WTC11 (cell line): ENCODE measurements around the gene ARMC9. TPM values are rescaled to one million over a fixed set of nuclear protein-coding genes. Genes with fewer than 3 reads are reported as not detected.

Experiments used
- ATAC-seq: fragments of 200-7000 bp; cut with Tn5 transposase; 2 replicates; pipeline ENCODE4 v1.10.0; 2021; ENCODE audit warnings: mild to moderate bottlenecking, moderate library complexity
- CTCF ChIA-PET: fragments of 300-600 bp; sonication (Branson Sonifier 250); formaldehyde crosslinking; loops from one replicate; lab custom pipeline; 2021; ENCODE audit warnings: antibody characterized with exemption; lab: Charles Lee
- POLR2A ChIA-PET: fragments of 350-600 bp; sonication (Branson Sonifier 250); formaldehyde crosslinking; loops from one replicate; lab custom pipeline; 2021; ENCODE audit warnings: antibody characterized with exemption; lab: Charles Lee
- DNase-seq: peaks from one replicate; pipeline ENCODE4 v3.0.0; 2021; ENCODE audit warnings: low spot score
- H3K27ac Mint-ChIP-seq: 2 replicates; pipeline ENCODE4 v1.8.0; 2021; ENCODE audit warnings: mixed read lengths
- H3K27me3 Mint-ChIP-seq: 2 replicates; pipeline ENCODE4 v1.8.0; 2021; ENCODE audit warnings: low read depth, mild to moderate bottlenecking, moderate library complexity, mixed read lengths
- H3K36me3 Mint-ChIP-seq: 2 replicates; pipeline ENCODE4 v1.8.0; 2021; ENCODE audit warnings: mixed read lengths
- H3K4me1 Mint-ChIP-seq: 2 replicates; pipeline ENCODE4 v1.8.0; 2022; ENCODE audit warnings: mixed read lengths
- H3K4me3 Mint-ChIP-seq: 2 replicates; pipeline ENCODE4 v1.8.0; 2021; ENCODE audit warnings: mild to moderate bottlenecking, moderate library complexity, mixed read lengths
- H3K9me3 Mint-ChIP-seq: 2 replicates; pipeline ENCODE4 v1.8.0; 2021; ENCODE audit warnings: mixed read lengths
- ATF1 ChIP-seq: sonication (generic); formaldehyde crosslinking; IDR thresholded peaks from 2 replicates; pipeline ENCODE4 v1.8.1; 2023; ENCODE audit warnings: mild to moderate bottlenecking, moderate library complexity, missing genetic modification reagents
- ATF6 ChIP-seq: sonication (generic); formaldehyde crosslinking; IDR thresholded peaks from 2 replicates; pipeline ENCODE4 v1.8.1; 2023; ENCODE audit warnings: mild to moderate bottlenecking, missing genetic modification reagents
- CBFB ChIP-seq: sonication (generic); formaldehyde crosslinking; IDR thresholded peaks from 2 replicates; pipeline ENCODE4 v1.8.1; 2022; ENCODE audit warnings: mild to moderate bottlenecking, low read depth, missing genetic modification reagents
- CREB1 ChIP-seq: sonication (generic); formaldehyde crosslinking; IDR thresholded peaks from 2 replicates; pipeline ENCODE4 v1.8.0; 2023; ENCODE audit warnings: mild to moderate bottlenecking, missing genetic modification reagents
- CREM ChIP-seq: sonication (generic); formaldehyde crosslinking; IDR thresholded peaks from 2 replicates; pipeline ENCODE4 v1.8.1; 2022; ENCODE audit warnings: mild to moderate bottlenecking, missing genetic modification reagents, moderate library complexity
- E2F5 ChIP-seq: sonication (generic); formaldehyde crosslinking; IDR thresholded peaks from 2 replicates; pipeline ENCODE4 v1.8.1; 2022; ENCODE audit warnings: mild to moderate bottlenecking, moderate library complexity, missing genetic modification reagents
- ERG ChIP-seq: fragments of 250-450 bp; sonication (Bioruptor Pico); IDR thresholded peaks from 2 replicates; pipeline ENCODE4 v1.8.0; 2021; ENCODE audit warnings: mild to moderate bottlenecking
- FOXJ3 ChIP-seq: sonication (generic); formaldehyde crosslinking; IDR thresholded peaks from 2 replicates; pipeline ENCODE4 v1.9.0; 2021; ENCODE audit warnings: missing genetic modification reagents, mild to moderate bottlenecking, borderline replicate concordance
- HMGA2 ChIP-seq: fragments of 250-450 bp; sonication (Bioruptor Pico); IDR thresholded peaks from 2 replicates; pipeline ENCODE4 v1.4.0; 2021; ENCODE audit warnings: mild to moderate bottlenecking, moderate library complexity
- MYBL2 ChIP-seq: sonication (generic); formaldehyde crosslinking; IDR thresholded peaks from 2 replicates; pipeline ENCODE4 v1.8.1; 2023; ENCODE audit warnings: mild to moderate bottlenecking, moderate library complexity, missing genetic modification reagents
- NR2C2 ChIP-seq: sonication (generic); formaldehyde crosslinking; IDR thresholded peaks from 2 replicates; pipeline ENCODE4 v1.8.0; 2022; ENCODE audit warnings: mild to moderate bottlenecking, missing genetic modification reagents
- NR3C1 ChIP-seq: sonication (generic); formaldehyde crosslinking; conservative IDR thresholded peaks from 2 replicates; pipeline ENCODE4 v1.8.1; 2023; ENCODE audit warnings: low read depth, mild to moderate bottlenecking, missing genetic modification reagents
- OVOL2 ChIP-seq: fragments of 250-450 bp; sonication (Bioruptor Pico); IDR thresholded peaks from 2 replicates; pipeline ENCODE4 v1.9.0; 2021; ENCODE audit warnings: mild to moderate bottlenecking, borderline replicate concordance
- RORB ChIP-seq: fragments of 250-450 bp; sonication (Bioruptor Pico); IDR thresholded peaks from 2 replicates; pipeline ENCODE4 v1.9.0; 2021; ENCODE audit warnings: mild to moderate bottlenecking
- TCF7 ChIP-seq: sonication (generic); formaldehyde crosslinking; IDR thresholded peaks from 2 replicates; pipeline ENCODE4 v1.8.0; 2022; ENCODE audit warnings: mild to moderate bottlenecking, low read depth, missing genetic modification reagents, moderate library complexity
- TEAD4 ChIP-seq: sonication (generic); formaldehyde crosslinking; IDR thresholded peaks from 2 replicates; pipeline ENCODE4 v1.8.0; 2022; ENCODE audit warnings: mild to moderate bottlenecking, missing genetic modification reagents
- USF1 ChIP-seq: sonication (generic); formaldehyde crosslinking; IDR thresholded peaks from 2 replicates; pipeline ENCODE4 v1.8.0; 2022; ENCODE audit warnings: mild to moderate bottlenecking, missing genetic modification reagents
- ZNF232 ChIP-seq: sonication (generic); formaldehyde crosslinking; IDR thresholded peaks from 2 replicates; pipeline ENCODE4 v1.8.0; 2022; ENCODE audit warnings: mild to moderate bottlenecking, missing genetic modification reagents
- ZNF263 ChIP-seq: sonication (generic); formaldehyde crosslinking; IDR thresholded peaks from 2 replicates; pipeline ENCODE4 v1.8.1; 2022; ENCODE audit warnings: low read depth, mild to moderate bottlenecking, moderate library complexity, missing genetic modification reagents
- ZNF396 ChIP-seq: fragments of 250-450 bp; sonication (Bioruptor Pico); IDR thresholded peaks from 2 replicates; pipeline ENCODE4 v1.8.0; 2021; ENCODE audit warnings: mild to moderate bottlenecking, moderate library complexity, borderline replicate concordance
- total RNA-seq: library from RNA; stranded (reverse); gene quantifications from 3 replicates; pipeline ENCODE4 v1.2.3, GENCODE V29; 2021
- TF ChIP-seq, protein P1 (sequence below): sonication (generic); formaldehyde crosslinking; IDR thresholded peaks from 2 replicates; pipeline ENCODE4 v1.8.1; 2022; ENCODE audit warnings: low read depth, mild to moderate bottlenecking, moderate library complexity, missing genetic modification reagents, borderline replicate concordance
- TF ChIP-seq, protein P2 (sequence below): sonication (generic); formaldehyde crosslinking; conservative IDR thresholded peaks from 2 replicates; pipeline ENCODE4 v1.8.1; 2022; ENCODE audit warnings: mild to moderate bottlenecking, missing genetic modification reagents
- TF ChIP-seq, protein P3 (sequence below): sonication (generic); formaldehyde crosslinking; IDR thresholded peaks from 2 replicates; pipeline ENCODE4 v1.8.0; 2023; ENCODE audit warnings: mild to moderate bottlenecking, missing genetic modification reagents

The ARMC9 gene
- total RNA-seq, 1 experiment from 2014 or later = 34.9 TPM

- TF ChIP-seq ZNF396 (CRISPR knock-in tag) (no peak), ATF6 (CRISPR knock-in tag) (no peak), CBFB (no peak), NR3C1 (CRISPR knock-in tag) (no peak), TCF7 (no peak), RORB (no peak)
- TF ChIP-seq, protein P1, sequence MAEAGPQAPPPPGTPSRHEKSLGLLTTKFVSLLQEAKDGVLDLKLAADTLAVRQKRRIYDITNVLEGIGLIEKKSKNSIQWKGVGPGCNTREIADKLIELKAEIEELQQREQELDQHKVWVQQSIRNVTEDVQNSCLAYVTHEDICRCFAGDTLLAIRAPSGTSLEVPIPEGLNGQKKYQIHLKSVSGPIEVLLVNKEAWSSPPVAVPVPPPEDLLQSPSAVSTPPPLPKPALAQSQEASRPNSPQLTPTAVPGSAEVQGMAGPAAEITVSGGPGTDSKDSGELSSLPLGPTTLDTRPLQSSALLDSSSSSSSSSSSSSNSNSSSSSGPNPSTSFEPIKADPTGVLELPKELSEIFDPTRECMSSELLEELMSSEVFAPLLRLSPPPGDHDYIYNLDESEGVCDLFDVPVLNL = no peak
Observed at GRCh38 chr2:231288590-231288989, 90.2 kb downstream of the ARMC9 start (continued).

DNA sequence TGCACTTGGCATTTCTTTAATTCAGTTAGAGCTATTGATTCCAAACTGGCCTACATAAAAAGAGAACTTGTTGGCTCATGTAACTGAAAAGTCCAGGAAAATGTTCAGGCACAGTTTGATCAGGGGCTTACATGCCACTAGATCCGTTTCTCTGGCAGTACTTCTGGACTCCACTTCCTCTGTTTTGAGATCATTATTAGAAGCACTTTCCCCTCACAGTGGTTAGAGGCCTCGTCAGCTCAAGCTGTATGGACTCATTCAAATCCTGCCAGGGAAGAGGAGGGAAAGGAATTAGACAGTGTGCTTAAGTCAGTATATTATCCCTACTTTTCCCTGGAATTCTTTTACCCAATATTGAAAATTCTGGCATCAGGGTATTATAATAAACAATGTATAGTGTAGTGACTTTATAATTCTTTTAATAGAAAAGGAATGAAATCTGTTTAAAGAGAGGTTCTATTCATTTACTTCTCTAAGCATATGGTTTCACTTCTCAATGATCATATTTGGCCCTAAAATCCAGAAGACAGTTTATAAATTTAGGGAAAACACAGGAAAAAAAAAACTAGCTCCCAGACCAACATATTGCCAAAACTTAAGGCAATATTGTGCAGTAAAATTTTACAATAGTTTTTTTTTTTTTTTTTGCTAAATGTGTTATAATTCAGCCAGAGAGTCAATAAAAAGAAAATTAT, 92.0 kb downstream of the ARMC9 start:
- Mint-ChIP-seq H3K9me3 (peaks cover 6% of the 10 kb centered on the region; the same call in 1 of the 2 replicates), H3K27ac (no peak overlapping the region)
- no peak for TF ChIP-seq USF1
- no peak for TF ChIP-seq ATF1
- TF ChIP-seq, protein P2, sequence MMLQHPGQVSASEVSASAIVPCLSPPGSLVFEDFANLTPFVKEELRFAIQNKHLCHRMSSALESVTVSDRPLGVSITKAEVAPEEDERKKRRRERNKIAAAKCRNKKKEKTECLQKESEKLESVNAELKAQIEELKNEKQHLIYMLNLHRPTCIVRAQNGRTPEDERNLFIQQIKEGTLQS (CRISPR knock-in tag) = no peak
- TF ChIP-seq RORB = no peak
- TF ChIP-seq TEAD4 (CRISPR knock-in tag) = no peak
- no peak for TF ChIP-seq FOXJ3 (CRISPR knock-in tag)
- no peak for TF ChIP-seq CREB1
- TF ChIP-seq, protein P3, sequence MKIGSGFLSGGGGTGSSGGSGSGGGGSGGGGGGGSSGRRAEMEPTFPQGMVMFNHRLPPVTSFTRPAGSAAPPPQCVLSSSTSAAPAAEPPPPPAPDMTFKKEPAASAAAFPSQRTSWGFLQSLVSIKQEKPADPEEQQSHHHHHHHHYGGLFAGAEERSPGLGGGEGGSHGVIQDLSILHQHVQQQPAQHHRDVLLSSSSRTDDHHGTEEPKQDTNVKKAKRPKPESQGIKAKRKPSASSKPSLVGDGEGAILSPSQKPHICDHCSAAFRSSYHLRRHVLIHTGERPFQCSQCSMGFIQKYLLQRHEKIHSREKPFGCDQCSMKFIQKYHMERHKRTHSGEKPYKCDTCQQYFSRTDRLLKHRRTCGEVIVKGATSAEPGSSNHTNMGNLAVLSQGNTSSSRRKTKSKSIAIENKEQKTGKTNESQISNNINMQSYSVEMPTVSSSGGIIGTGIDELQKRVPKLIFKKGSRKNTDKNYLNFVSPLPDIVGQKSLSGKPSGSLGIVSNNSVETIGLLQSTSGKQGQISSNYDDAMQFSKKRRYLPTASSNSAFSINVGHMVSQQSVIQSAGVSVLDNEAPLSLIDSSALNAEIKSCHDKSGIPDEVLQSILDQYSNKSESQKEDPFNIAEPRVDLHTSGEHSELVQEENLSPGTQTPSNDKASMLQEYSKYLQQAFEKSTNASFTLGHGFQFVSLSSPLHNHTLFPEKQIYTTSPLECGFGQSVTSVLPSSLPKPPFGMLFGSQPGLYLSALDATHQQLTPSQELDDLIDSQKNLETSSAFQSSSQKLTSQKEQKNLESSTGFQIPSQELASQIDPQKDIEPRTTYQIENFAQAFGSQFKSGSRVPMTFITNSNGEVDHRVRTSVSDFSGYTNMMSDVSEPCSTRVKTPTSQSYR (CRISPR knock-in tag) = no peak
- TF ChIP-seq MYBL2 = no peak
- no peak for TF ChIP-seq OVOL2 (CRISPR knock-in tag)
- no peak for TF ChIP-seq HMGA2
- no peak for TF ChIP-seq ERG (CRISPR knock-in tag)
- no peak for TF ChIP-seq E2F5 (CRISPR knock-in tag)
- no peak for TF ChIP-seq CREM (CRISPR knock-in tag)
- no peak for TF ChIP-seq NR2C2 (CRISPR knock-in tag)
- no peak for TF ChIP-seq ZNF232 (CRISPR knock-in tag)
- TF ChIP-seq ZNF263 (CRISPR knock-in tag) = no peak
- no peak for TF ChIP-seq TCF7
- TF ChIP-seq, all 79 proteins: peak for 0
- peaks cover 19% of the 10 kb centered on the region for H3K36me3 Mint-ChIP-seq
- DNase-seq (no peak), ATAC-seq (no peak)
- CTCF ChIA-PET = no interaction called here
- H3K4me1 Mint-ChIP-seq = no peaks in the 10 kb centered on the region
- POLR2A ChIA-PET = no interaction called here
- no peaks in the 10 kb centered on the region for H3K27me3 Mint-ChIP-seq
- no peak overlapping the region for H3K4me3 Mint-ChIP-seq
